H1 (cell line): Measurements from ENCODE around the gene SGMS1. TPM values are rescaled to one million over a fixed set of nuclear protein-coding genes. Genes with fewer than 3 reads are reported as not detected.

Experiments used
- CTCF ChIA-PET: fragments of 300-600 bp; sonication (Branson Sonifier 250); formaldehyde crosslinking; loops from one replicate; lab custom pipeline; 2021; ENCODE audit not compliant: partially characterized antibody; lab: Charles Lee
- POLR2A ChIA-PET: fragments of 300-600 bp; sonication (Branson Sonifier 250); formaldehyde crosslinking; loops from one replicate; lab custom pipeline; 2021; ENCODE audit warnings: inconsistent platforms; ENCODE audit not compliant: partially characterized antibody; lab: Charles Lee
- DNase-seq, 2 experiments: peaks; one replicate each; pipeline versions ENCODE4 v3.0.0 to v3.0.0-alpha.2; 2010 to 2022; ENCODE audit warnings: low spot score in 2 of 2, low read depth in 1 of 2, mixed read lengths in 1 of 2
- FAIRE-seq: peaks from 2 replicates; lab custom pipeline; 2011; peaks lifted over from hg19 to GRCh38; lab: Jason Lieb, UNC
- H2AFZ ChIP-seq: 2 replicates; pipeline ENCODE4 v1.8.1; 2012; ENCODE audit warnings: low read length, inconsistent platforms
- H2AK5ac ChIP-seq: 2 replicates; pipeline ENCODE4 v1.6.1; 2013; ENCODE audit warnings: low read depth, low read length
- H2BK120ac ChIP-seq: replicated peaks from 2 replicates; pipeline ENCODE3; 2013; ENCODE audit warnings: low read depth, low read length, inconsistent platforms
- H2BK12ac ChIP-seq: 2 replicates; pipeline ENCODE4 v1.6.1; 2013; ENCODE audit warnings: low read depth, low read length
- H2BK15ac ChIP-seq: 2 replicates; pipeline ENCODE4 v1.6.1; 2013; ENCODE audit warnings: low read length
- H2BK20ac ChIP-seq: 2 replicates; pipeline ENCODE4 v1.6.1; 2013; ENCODE audit warnings: low read length
- H2BK5ac ChIP-seq: 2 replicates; pipeline ENCODE4 v1.6.1; 2013; ENCODE audit warnings: low read depth, low read length
- H3K14ac ChIP-seq: 2 replicates; pipeline ENCODE4 v1.6.1; 2013; ENCODE audit warnings: inconsistent platforms; ENCODE audit not compliant: insufficient read length
- H3K18ac ChIP-seq: 2 replicates; pipeline ENCODE4 v1.6.1; 2013; ENCODE audit warnings: low read length; ENCODE audit errors: extremely low read depth
- H3K23ac ChIP-seq: 2 replicates; pipeline ENCODE4 v1.6.1; 2013; ENCODE audit warnings: inconsistent platforms; ENCODE audit not compliant: insufficient read length
- H3K23me2 ChIP-seq: 2 replicates; pipeline ENCODE4 v1.6.1; 2013; ENCODE audit warnings: low read depth, low read length
- H3K27ac ChIP-seq: 2 replicates; pipeline ENCODE4 v1.6.1; 2011; ENCODE audit warnings: low read depth, low read length, inconsistent platforms
- H3K27me3 ChIP-seq, 4 experiments: replicated peaks in 1 of 4; 1 replicate in 1 of 4; 2 replicates in 3 of 4; pipeline versions ENCODE4 v1.6.1 to v1.8.1; 2011 to 2013; ENCODE audit warnings: low read length in 3 of 4, mild to moderate bottlenecking in 3 of 4, inconsistent platforms in 2 of 4, mixed read lengths in 2 of 4, moderate library complexity in 1 of 4; ENCODE audit not compliant: control insufficient read depth in 3 of 4, insufficient read depth in 3 of 4; ENCODE audit errors: extremely low read depth in 1 of 4
- H3K36me3 ChIP-seq, 4 experiments: 2 replicates each; pipeline versions ENCODE4 v1.6.1 to v1.8.1; 2011 to 2013; ENCODE audit warnings: mild to moderate bottlenecking in 4 of 4, low read length in 3 of 4, moderate library complexity in 2 of 4, control low read depth in 1 of 4, inconsistent platforms in 1 of 4; ENCODE audit not compliant: insufficient read depth in 4 of 4, control insufficient read depth in 2 of 4
- H3K4ac ChIP-seq: replicated peaks from 2 replicates; pipeline ENCODE3; 2013; ENCODE audit warnings: low read length, low read depth, mixed read lengths, inconsistent platforms; ENCODE audit not compliant: insufficient read length
- H3K4me1 ChIP-seq, 4 experiments: replicated peaks in 1 of 4; 1 replicate in 1 of 4; 2 replicates in 3 of 4; pipeline versions ENCODE4 v1.6.1 to v1.8.1; 2011 to 2013; ENCODE audit warnings: low read length in 3 of 4, inconsistent platforms in 2 of 4, mixed read lengths in 1 of 4; ENCODE audit not compliant: insufficient read depth in 4 of 4, control insufficient read depth in 3 of 4
- H3K4me2 ChIP-seq, 2 experiments: 2 replicates each; pipeline versions ENCODE4 v1.6.1 to v1.8.1; 2011 to 2013; ENCODE audit warnings: low read depth in 2 of 2, low read length in 2 of 2, control low read depth in 1 of 2, inconsistent platforms in 1 of 2, mild to moderate bottlenecking in 1 of 2; ENCODE audit not compliant: insufficient read depth in 1 of 2
- H3K4me3 ChIP-seq, 4 experiments: fragments of 200-600, 300-600 bp in 1 of 4; sonication (generic), shearing (Covaris generic), sonication (Bioruptor Twin) in 1 of 4; 2 replicates each; pipeline versions ENCODE4 v1.5.1 to v1.8.1; 2011 to 2016; ENCODE audit warnings: low read length in 4 of 4, low read depth in 3 of 4, control low read depth in 2 of 4, inconsistent platforms in 2 of 4, mild to moderate bottlenecking in 2 of 4, mixed read lengths in 1 of 4, moderate library complexity in 1 of 4; ENCODE audit not compliant: insufficient read depth in 2 of 4; ENCODE audit errors: extremely low read depth in 1 of 4
- H3K56ac ChIP-seq: replicated peaks from 2 replicates; pipeline ENCODE3; 2013; ENCODE audit warnings: low read depth, mild to moderate bottlenecking, mixed read lengths, low read length, inconsistent platforms; ENCODE audit not compliant: insufficient read length
- H3K79me1 ChIP-seq: 2 replicates; pipeline ENCODE4 v1.6.1; 2013; ENCODE audit warnings: low read depth, low read length, control low read depth
- H3K79me2 ChIP-seq, 2 experiments: 2 replicates each; pipeline versions ENCODE4 v1.6.1 to v1.8.1; 2012 to 2013; ENCODE audit warnings: low read length in 2 of 2, mild to moderate bottlenecking in 2 of 2, inconsistent platforms in 1 of 2; ENCODE audit not compliant: insufficient read depth in 2 of 2, control insufficient read depth in 1 of 2
- H3K9ac ChIP-seq, 4 experiments: replicated peaks in 1 of 4; 1 replicate in 1 of 4; 2 replicates in 3 of 4; pipeline versions ENCODE4 v1.6.1 to v1.8.1; 2011 to 2013; ENCODE audit warnings: low read depth in 3 of 4, low read length in 3 of 4, control low read depth in 2 of 4, mild to moderate bottlenecking in 2 of 4, moderate library complexity in 2 of 4, inconsistent platforms in 1 of 4; ENCODE audit errors: extremely low read depth in 1 of 4
- H3K9me3 ChIP-seq, 2 experiments: 2 replicates each; pipeline versions ENCODE4 v1.6.1 to v1.8.1; 2012 to 2013; ENCODE audit warnings: mild to moderate bottlenecking in 2 of 2, moderate library complexity in 2 of 2, control low read depth in 1 of 2, inconsistent platforms in 1 of 2, low read depth in 1 of 2, low read length in 1 of 2, mixed read lengths in 1 of 2; ENCODE audit not compliant: insufficient read depth in 2 of 2
- H4K20me1 ChIP-seq, 2 experiments: replicated peaks in 1 of 2; 2 replicates each; pipeline versions ENCODE3 to v1.8.1; 2011 to 2013; ENCODE audit warnings: inconsistent platforms in 2 of 2, low read length in 2 of 2, mild to moderate bottlenecking in 1 of 2; ENCODE audit not compliant: insufficient read depth in 2 of 2, control insufficient read depth in 1 of 2
- H4K5ac ChIP-seq: 2 replicates; pipeline ENCODE4 v1.6.1; 2013; ENCODE audit warnings: low read length, low read depth, mixed read lengths, inconsistent platforms; ENCODE audit not compliant: insufficient read length
- H4K8ac ChIP-seq: 2 replicates; pipeline ENCODE4 v1.8.0; 2013; ENCODE audit warnings: mild to moderate bottlenecking, moderate library complexity, low read length, inconsistent platforms; ENCODE audit not compliant: insufficient read depth; ENCODE audit errors: extremely low read depth
- H4K91ac ChIP-seq: replicated peaks from 2 replicates; pipeline ENCODE3; 2013; ENCODE audit warnings: low read length, mixed read lengths, inconsistent platforms; ENCODE audit not compliant: insufficient read length
- CBX8 ChIP-seq: fragments of 300-800, 300-1000 bp; sonication (generic); IDR thresholded peaks from 2 replicates; pipeline ENCODE4 v1.7.1; 2016; ENCODE audit warnings: low read depth, low read length, borderline replicate concordance
- HDAC2 ChIP-seq, 2 experiments: fragments of 300-600 bp in 1 of 2; sonication (generic) in 1 of 2; IDR thresholded peaks; 2 replicates each; pipeline ENCODE4 v1.6.1; 2011 to 2012; ENCODE audit warnings: low read depth in 2 of 2, low read length in 2 of 2, mild to moderate bottlenecking in 2 of 2, moderate library complexity in 2 of 2, borderline replicate concordance in 1 of 2, inconsistent platforms in 1 of 2
- JUN ChIP-seq: IDR thresholded peaks from 2 replicates; pipeline ENCODE4 v1.6.1; 2011; ENCODE audit warnings: low read depth, mild to moderate bottlenecking, improper control_type of control experiment, low read length
- SP1 ChIP-seq: IDR thresholded peaks from 2 replicates; pipeline ENCODE4 v1.6.1; 2011; ENCODE audit warnings: low read depth, low read length
- WGBS, 2 experiments: shearing (Covaris generic) in 1 of 2; methylation state at CpG; one replicate each; pipeline versions ENCODE4 v1.1.6 to v1.1.7; 2013 to 2015; ENCODE audit warnings: low lambda C conversion rate in 2 of 2, mixed read lengths in 2 of 2, inconsistent platforms in 1 of 2, low coverage in 1 of 2, missing lambda C conversion rate in 1 of 2; ENCODE audit not compliant: insufficient replicate concordance in 2 of 2, insufficient coverage in 1 of 2, insufficient read length in 1 of 2; ENCODE audit errors: extremely low coverage in 1 of 2, missing lambda C conversion rate in 1 of 2; 5-methylcytosine and 5-hydroxymethylcytosine counted together
- polyA plus RNA-seq, 7 experiments: library from polyadenylated mRNA; depleted of rRNA in 3 of 7; stranded (reverse) in 5 of 7; unstranded in 2 of 7; fragments of >200 nt in 5 of 7; fragments of 200-250 nt in 2 of 7; gene quantifications; 1 replicate in 5 of 7; 2 replicates in 1 of 7; 4 replicates in 1 of 7; pipeline versions ENCODE4 v1.2.1 to v1.2.3, GENCODE V29; 2011 to 2013; ENCODE audit warnings: missing spikeins in 2 of 7, mixed read lengths in 2 of 7
- total RNA-seq: library from RNA; stranded (reverse); fragmentation: NEBNext Ultra II Directional; extraction: Animal tissue kit (Norgen Biotek cat#: 25700); gene quantifications from 2 replicates; pipeline ENCODE4 v1.2.1, GENCODE V29; 2021

The SGMS1 gene
- total and polyA plus RNA-seq, 2 of the 8 experiments (the other 6 are each of a cell fraction or from before 2014, with no cell fraction given) = 6.0 to 15.6 TPM

DNA sequence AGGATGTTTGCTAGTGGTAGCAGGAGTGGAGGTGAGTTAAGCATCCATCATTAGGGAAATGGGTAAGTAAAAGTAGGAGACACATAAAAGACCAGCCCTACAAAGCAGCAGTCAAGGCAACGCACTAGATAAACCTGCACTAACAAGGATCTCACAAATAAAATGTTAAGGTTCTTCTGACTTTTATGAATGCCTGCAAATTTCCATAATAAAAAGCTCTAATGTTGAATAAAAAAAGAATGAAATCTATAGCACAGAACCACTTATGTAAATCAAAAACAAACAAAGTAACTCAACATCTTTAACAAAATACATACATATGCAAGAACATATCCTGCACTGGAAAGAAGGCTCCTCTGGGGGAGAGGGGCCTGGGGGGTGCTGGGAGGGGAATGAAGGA, 4.6 kb downstream of the SGMS1 start:
- Histone ChIP-seq H3K4ac (no peak overlapping the region), H4K8ac (no peak overlapping the region), H3K14ac (no peak overlapping the region), H3K79me2 (peaks cover 0 to 78% of the 10 kb centered on the region in 2 experiments), H3K23ac (no peak overlapping the region), H3K4me2 (peak overlapping the region; percentile 48 to 67), H3K4me1 (peaks cover 14 to 37% (median 25%) of the 10 kb centered on the region in 4 experiments), H3K56ac (no peak overlapping the region), H2BK12ac (no peak overlapping the region; the same call in 1 of the 2 replicates), H4K5ac (no peak overlapping the region), H3K36me3 (no peaks in the 10 kb centered on the region), H3K27me3 (no peaks in the 10 kb centered on the region; a peak in 1 of 7 replicates), H3K27ac (no peak overlapping the region), H3K23me2 (peaks cover 9% of the 10 kb centered on the region), H2BK15ac (no peak overlapping the region), H3K79me1 (peaks cover 5% of the 10 kb centered on the region; the same call in 1 of the 2 replicates), H2AFZ (no peak overlapping the region), H4K20me1 (peaks cover 2 to 14% of the 10 kb centered on the region in 2 experiments), H3K4me3 (peak overlapping the region in 1 of 4 experiments; percentile 42; a peak in 3 of 8 replicates), H3K18ac (no peak overlapping the region), H4K91ac (no peak overlapping the region), H2BK5ac (peak overlapping the region; percentile 79; the same call in 1 of the 2 replicates), H3K9ac (no peak overlapping the region), H2BK120ac (no peak overlapping the region), H2BK20ac (peak overlapping the region; percentile 67; the same call in 1 of the 2 replicates), H2AK5ac (0 out of 2 replicates have a peak overlapping the region, but pooled peaks have one; percentile 45), H3K9me3 (no peaks in the 10 kb centered on the region)
- CTCF ChIA-PET = interaction anchor here (0.9 to 1.7 kb wide), 5 partner anchors 41 to 58 kb away, joined by 3 to 4 read pairs (median 3); no protein-coding TSS in a partner anchor
- POLR2A ChIA-PET = interaction anchor here (0.7 to 1.9 kb wide), 4 partner anchors 10 to 53 kb away, joined by 3 to 6 read pairs (median 4); no protein-coding TSS in a partner anchor
- no peak for FAIRE-seq
- no peak for DNase-seq
- TF ChIP-seq JUN (no peak), CBX8 (no peak), HDAC2 (IDR thresholded peaks at IDR 0.05; ENCODE audit: borderline replicate concordance in 1 of 2, low read depth in 2 of 2, low read length in 2 of 2) (no peak), SP1 (no peak)
- 0% methylated on average over 1 of the region's 1 CpG; no CpG with 5 or more reads in 1 of the 2 experiments for WGBS, 2 experiments
